HUES64 (cell line): Measurements from ENCODE around the gene TLR3.
"Not testable (repeated sequence)": the region's sequence is repeated elsewhere in the genome, so short reads cannot be mapped to it uniquely, and the experiment has no call there.

Experiments
- H3K27ac ChIP-seq: 2 replicates; pipeline ENCODE4 v1.7.0; 2013; ENCODE audit warnings: low read depth, low read length, inconsistent platforms
- H3K27me3 ChIP-seq: 2 replicates; pipeline ENCODE4 v1.6.1; 2013; ENCODE audit warnings: mild to moderate bottlenecking, low read length; ENCODE audit not compliant: insufficient read depth
- H3K36me3 ChIP-seq: 2 replicates; pipeline ENCODE4 v1.6.1; 2013; ENCODE audit warnings: mild to moderate bottlenecking, low read length; ENCODE audit not compliant: insufficient read depth
- H3K4me1 ChIP-seq: 2 replicates; pipeline ENCODE4 v1.6.1; 2013; ENCODE audit warnings: mild to moderate bottlenecking, low read length, moderate library complexity; ENCODE audit not compliant: insufficient read depth
- H3K4me3 ChIP-seq: 2 replicates; pipeline ENCODE4 v1.5.1; 2013; ENCODE audit warnings: mild to moderate bottlenecking, low read length, moderate library complexity
- H3K9ac ChIP-seq: 2 replicates; pipeline ENCODE4 v1.6.1; 2013; ENCODE audit warnings: mild to moderate bottlenecking, low read depth, low read length
- H3K9me3 ChIP-seq: 2 replicates; pipeline ENCODE4 v1.6.1; 2013; ENCODE audit warnings: low read depth, low read length; ENCODE audit not compliant: insufficient read depth
- WGBS: fragments of 150-250, 120-280 bp; methylation state at CpG from one replicate; pipeline ENCODE4 v1.1.7; 2013; ENCODE audit warnings: missing lambda C conversion rate; 5-methylcytosine and 5-hydroxymethylcytosine counted together

The TLR3 gene

GRCh38 chr4:186030399-186030775 is 38.6 kb upstream of the TLR3 start:
- 63% methylated on average over 3 of the region's 4 CpGs for WGBS

DNA sequence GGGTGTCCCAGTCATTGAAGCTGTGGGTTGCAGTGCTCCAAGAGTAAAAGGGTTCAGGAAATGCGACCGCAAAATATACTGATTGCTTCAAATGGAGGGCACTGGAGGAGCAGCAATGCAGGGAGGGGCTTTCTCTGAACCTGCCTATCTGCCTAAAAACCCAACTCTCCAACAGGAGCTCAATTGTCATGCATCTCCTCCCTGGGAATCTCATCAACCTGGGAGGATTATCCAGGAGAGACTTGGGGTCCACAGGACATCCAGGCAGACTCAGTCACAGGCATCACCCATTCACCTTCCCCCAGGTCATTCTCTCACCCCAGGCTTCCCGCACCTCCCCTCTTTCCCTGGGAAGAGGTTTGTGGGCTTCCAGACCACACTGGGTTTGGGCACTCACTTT is 38.2 kb upstream of the TLR3 start:
- H3K27ac ChIP-seq: peak overlapping the region; percentile 94; the same call in 1 of the 2 replicates
- no peak overlapping the region for H3K4me3 ChIP-seq
- H3K36me3 ChIP-seq: no peaks in the 10 kb centered on the region
- WGBS: 44% methylated on average over 3 of the region's 3 CpGs
- peaks cover 46% of the 10 kb centered on the region for H3K4me1 ChIP-seq
- no peak overlapping the region for H3K9ac ChIP-seq
- no peaks in the 10 kb centered on the region for H3K27me3 ChIP-seq
- H3K9me3 ChIP-seq: peaks cover 29% of the 10 kb centered on the region

More at GRCh38 chr4:186030399-186030775, 38.6 kb upstream of the TLR3 start:
- peak overlapping the region; percentile 33 for H3K9ac ChIP-seq
- no peaks in the 10 kb centered on the region for H3K27me3 ChIP-seq
- H3K36me3 ChIP-seq: no peaks in the 10 kb centered on the region
- no peak overlapping the region for H3K4me3 ChIP-seq
- peaks cover 29% of the 10 kb centered on the region for H3K9me3 ChIP-seq
- H3K4me1 ChIP-seq: peaks cover 46% of the 10 kb centered on the region
- peak overlapping the region; percentile 94 for H3K27ac ChIP-seq

DNA sequence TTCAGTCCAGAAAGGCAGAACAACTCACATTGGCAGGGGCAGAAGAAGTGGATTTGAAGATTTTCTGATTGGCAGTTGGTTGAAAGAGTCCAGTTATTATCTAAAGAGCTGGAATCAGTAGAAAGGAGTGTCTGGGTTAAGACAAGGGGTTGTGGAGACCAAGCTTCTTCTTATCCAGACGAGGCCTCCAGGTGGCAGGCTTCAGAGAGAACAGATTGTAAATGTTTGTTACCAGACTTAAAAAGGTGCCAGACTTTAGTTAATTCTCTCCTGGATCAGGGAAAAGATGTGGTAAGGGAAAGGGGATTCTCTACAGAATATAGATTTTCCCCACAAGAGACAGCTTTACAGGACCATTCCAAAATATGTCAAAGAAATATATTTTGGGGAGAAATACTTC is 36.7 kb upstream of the TLR3 start:
- H3K9ac ChIP-seq: no peak overlapping the region
- peaks cover 34% of the 10 kb centered on the region for H3K9me3 ChIP-seq
- no peaks in the 10 kb centered on the region for H3K36me3 ChIP-seq
- H3K4me3 ChIP-seq: no peak overlapping the region
- H3K4me1 ChIP-seq: peaks cover 46% of the 10 kb centered on the region
- H3K27me3 ChIP-seq: no peaks in the 10 kb centered on the region
- WGBS: 54% methylated on average over 1 of the region's 1 CpG
- no peak overlapping the region for H3K27ac ChIP-seq

DNA sequence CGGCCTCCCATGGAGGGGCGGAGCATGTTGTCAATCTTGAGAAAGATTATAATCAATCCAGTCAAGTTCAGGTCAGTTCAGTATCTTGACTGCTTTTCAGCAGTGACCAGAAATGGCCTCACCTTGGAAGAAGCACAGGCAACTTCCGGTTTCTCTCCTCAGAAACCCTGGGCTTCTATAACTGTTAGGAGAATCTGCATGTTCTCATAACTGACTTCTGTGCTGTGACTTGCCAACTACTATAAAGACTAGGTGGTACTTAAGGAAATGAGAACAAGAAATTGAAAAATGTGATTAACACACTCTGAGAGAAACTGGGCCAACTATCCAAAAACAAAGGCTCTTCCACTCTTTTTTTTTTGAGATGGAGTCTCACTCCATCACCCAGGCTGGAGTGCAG is 35.9 kb upstream of the TLR3 start:
- H3K27me3 ChIP-seq: no peaks in the 10 kb centered on the region
- WGBS: 96% methylated on average over 3 of the region's 3 CpGs
- H3K36me3 ChIP-seq: no peaks in the 10 kb centered on the region
- H3K9me3 ChIP-seq: peaks cover 29% of the 10 kb centered on the region
- no peak overlapping the region for H3K9ac ChIP-seq
- no peak overlapping the region for H3K4me3 ChIP-seq
- H3K4me1 ChIP-seq: peaks cover 43% of the 10 kb centered on the region
- no peak overlapping the region for H3K27ac ChIP-seq

GRCh38 chr4:186034613-186035012 is 34.3 kb upstream of the TLR3 start:
- not testable (repeated sequence) for H3K27me3 ChIP-seq, H3K27ac ChIP-seq, H3K36me3 ChIP-seq, H3K4me3 ChIP-seq, H3K9ac ChIP-seq
- H3K4me1 ChIP-seq: peaks cover 30% of the 10 kb centered on the region
- H3K9me3 ChIP-seq: peaks cover 29% of the 10 kb centered on the region
- 94% methylated on average over 7 of the region's 7 CpGs for WGBS

DNA sequence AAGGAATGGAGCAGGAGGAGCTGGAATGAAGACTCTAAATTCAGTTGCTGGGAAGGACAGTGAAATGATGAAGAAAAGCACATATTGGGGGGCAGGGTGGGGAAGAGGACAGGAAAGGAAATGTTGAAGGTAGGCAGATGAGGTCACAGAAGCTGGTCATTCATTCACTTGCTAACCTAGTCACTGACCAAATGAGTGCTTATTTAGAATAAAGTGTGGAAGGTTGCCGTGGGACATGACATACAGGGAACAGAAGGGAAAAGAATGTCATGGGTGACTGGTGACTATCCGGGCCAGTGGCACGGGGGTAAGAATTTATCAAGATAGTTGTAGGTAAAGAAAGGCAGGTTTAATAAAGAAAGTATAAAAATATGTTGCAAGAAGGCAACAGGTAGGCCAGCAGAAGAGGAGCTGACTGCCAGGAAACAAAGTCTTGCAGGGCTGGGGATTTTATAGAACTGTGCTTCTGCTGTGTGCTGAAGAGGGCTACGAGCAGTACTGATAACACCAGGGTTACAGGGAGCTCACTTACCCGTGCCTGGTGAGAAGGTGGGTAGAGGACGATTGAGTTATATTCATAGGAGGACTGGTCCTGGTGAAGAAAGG is 31.9 kb upstream of the TLR3 start:
- H3K27me3 ChIP-seq: no peaks in the 10 kb centered on the region
- H3K27ac ChIP-seq: no peak overlapping the region
- peaks cover 6% of the 10 kb centered on the region for H3K4me1 ChIP-seq
- 91% methylated on average over 6 of the region's 6 CpGs for WGBS
- H3K9ac ChIP-seq: no peak overlapping the region
- H3K4me3 ChIP-seq: no peak overlapping the region
- H3K9me3 ChIP-seq: peaks cover 29% of the 10 kb centered on the region
- H3K36me3 ChIP-seq: no peaks in the 10 kb centered on the region

DNA sequence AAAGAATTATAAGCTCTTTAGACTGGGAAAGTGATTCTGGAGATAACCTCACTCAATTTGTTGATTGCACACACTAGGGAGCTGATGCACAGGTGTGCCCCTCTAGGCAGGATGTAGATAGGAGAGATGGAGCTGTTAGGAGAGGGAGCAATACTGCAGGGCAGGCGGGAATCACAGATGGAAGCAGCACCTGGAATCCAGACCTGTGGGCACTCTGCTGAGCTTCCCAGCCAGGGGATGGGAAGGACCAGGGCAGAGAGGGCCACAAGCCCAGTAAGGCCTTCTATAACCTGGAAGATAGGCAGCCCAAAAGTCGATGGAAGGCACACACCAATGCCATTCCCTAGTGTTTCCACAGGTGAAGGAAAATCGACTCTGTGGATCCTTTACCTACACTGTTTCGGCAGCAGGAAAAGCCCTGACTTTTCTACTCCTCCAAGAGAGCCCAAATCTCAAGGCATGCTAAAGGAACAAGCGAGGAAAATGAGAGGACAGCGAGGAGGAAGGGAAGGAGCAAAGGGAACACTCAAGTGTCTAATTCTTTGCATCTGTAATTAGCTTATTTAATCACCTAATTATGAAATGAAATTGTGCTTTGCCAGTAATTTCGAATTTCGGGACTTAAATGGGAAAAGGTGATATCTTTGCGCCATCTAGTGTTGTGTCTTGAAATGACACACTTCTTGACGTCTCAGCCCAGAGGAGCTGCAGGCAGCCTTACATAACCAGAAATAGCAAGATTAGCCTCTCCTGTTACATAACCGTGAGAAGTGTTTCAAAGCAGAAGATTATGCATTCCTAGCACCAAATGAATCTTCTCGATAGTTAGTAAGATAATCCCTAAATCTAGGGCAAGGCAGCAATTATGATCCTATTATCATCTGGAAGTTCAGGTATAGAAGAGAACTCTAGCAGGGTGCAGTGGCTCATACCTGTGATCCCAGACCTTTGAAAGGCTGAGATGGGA is 31.0 kb upstream of the TLR3 start:
- H3K9ac ChIP-seq: no peak overlapping the region
- no peak overlapping the region for H3K4me3 ChIP-seq
- no peak overlapping the region for H3K27ac ChIP-seq
- WGBS: 33% methylated on average over 10 of the region's 12 CpGs
- no peaks in the 10 kb centered on the region for H3K36me3 ChIP-seq
- H3K9me3 ChIP-seq: peaks cover 28% of the 10 kb centered on the region
- H3K4me1 ChIP-seq: no peaks in the 10 kb centered on the region
- H3K27me3 ChIP-seq: no peaks in the 10 kb centered on the region

DNA sequence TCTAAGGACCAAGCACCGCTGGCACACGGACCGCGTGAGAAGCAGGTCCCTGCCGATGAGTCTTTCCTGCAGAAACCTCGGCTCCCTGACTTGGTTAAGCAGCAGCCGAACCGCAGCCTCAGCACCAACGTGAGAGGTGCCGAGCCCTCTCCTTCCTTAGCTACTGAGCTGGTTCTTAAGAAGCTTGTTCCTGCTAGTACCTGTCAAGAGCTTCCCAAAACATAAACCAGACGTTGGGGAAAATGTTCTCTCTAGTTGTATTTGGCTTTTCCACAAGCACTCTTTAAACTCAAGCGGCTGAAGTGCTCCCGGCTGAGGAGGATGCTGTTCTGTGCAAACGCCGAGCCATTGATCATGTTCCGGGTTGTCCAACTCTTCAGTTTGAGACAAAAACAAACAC is 29.3 kb upstream of the TLR3 start:
- no peak overlapping the region for H3K9ac ChIP-seq

DNA sequence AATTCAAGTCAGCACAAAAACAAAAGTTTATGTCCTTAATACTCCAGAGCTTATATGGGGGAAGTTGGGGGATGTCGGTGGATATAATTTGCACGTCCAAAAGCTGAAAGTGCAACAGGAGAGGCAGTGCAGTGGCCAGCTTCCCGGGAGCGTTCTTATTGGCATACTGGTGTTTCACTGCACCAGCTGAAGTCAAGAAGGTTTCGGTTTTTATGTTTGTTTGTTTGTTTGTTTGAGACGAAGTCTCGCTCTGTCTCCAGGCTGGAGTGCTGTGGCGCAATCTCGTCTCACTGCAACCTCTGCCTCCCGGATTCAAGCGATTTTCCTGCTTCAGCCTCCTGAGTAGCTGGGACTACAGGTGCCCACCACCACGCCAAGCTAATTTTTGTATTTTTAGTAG is 28.6 kb upstream of the TLR3 start:
- H3K9ac ChIP-seq: no peak overlapping the region
- no peaks in the 10 kb centered on the region for H3K27me3 ChIP-seq
- WGBS: 94% methylated on average over 12 of the region's 12 CpGs
- no peaks in the 10 kb centered on the region for H3K36me3 ChIP-seq
- peaks cover 14% of the 10 kb centered on the region for H3K9me3 ChIP-seq
- no peak overlapping the region for H3K4me3 ChIP-seq
- no peak overlapping the region for H3K27ac ChIP-seq
- no peaks in the 10 kb centered on the region for H3K4me1 ChIP-seq

More for the DNA sequence above, 29.3 kb upstream of the TLR3 start:
- H3K9me3 ChIP-seq: peaks cover 20% of the 10 kb centered on the region
- 88% methylated on average over 16 of the region's 16 CpGs for WGBS
- no peaks in the 10 kb centered on the region for H3K4me1 ChIP-seq
- H3K36me3 ChIP-seq: no peaks in the 10 kb centered on the region
- no peak overlapping the region for H3K27ac ChIP-seq
- H3K27me3 ChIP-seq: no peaks in the 10 kb centered on the region
- no peak overlapping the region for H3K4me3 ChIP-seq

GRCh38 chr4:186047501-186047900 is 21.5 kb upstream of the TLR3 start:
- WGBS: 69% methylated on average over 5 of the region's 5 CpGs
- not testable (repeated sequence) for H3K27ac ChIP-seq, H3K36me3 ChIP-seq, H3K4me3 ChIP-seq, H3K4me1 ChIP-seq, H3K27me3 ChIP-seq, H3K9ac ChIP-seq
- peaks cover 11% of the 10 kb centered on the region for H3K9me3 ChIP-seq

GRCh38 chr4:186050135-186050534 is 18.8 kb upstream of the TLR3 start:
- not testable (repeated sequence) for H3K27me3 ChIP-seq, H3K27ac ChIP-seq, H3K9ac ChIP-seq, H3K4me1 ChIP-seq, H3K4me3 ChIP-seq, H3K36me3 ChIP-seq
- 95% methylated on average over 8 of the region's 8 CpGs for WGBS
- peaks cover 11% of the 10 kb centered on the region for H3K9me3 ChIP-seq
